K562 (cell line): Measurements from ENCODE around the gene USP27X. TPM values are rescaled to one million over a fixed set of nuclear protein-coding genes. Genes with fewer than 3 reads are reported as not detected.

ENCODE experiments used
- ATAC-seq: fragments of 200-7000 bp; cut with Tn5 transposase; 3 replicates; pipeline ENCODE4 v1.9.1; 2020; ENCODE audit warnings: moderate library complexity
- BruUV-seq: library from RNA; stranded (reverse); fragments of 400-500 nt; replicated peaks from 2 replicates; lab custom pipeline; 2021; lab: Mats Ljungman, UMichigan
- CTCF ChIA-PET: fragments of 300-600 bp; formaldehyde crosslinking; extraction: SDS; loops from one replicate; lab custom pipeline; 2021; ENCODE audit warnings: low intra/inter-chr PET ratio; lab: Yijun Ruan, JAX
- POLR2A ChIA-PET: fragments of 300-600, 350-650 bp; sonication (Branson Sonifier 250); formaldehyde crosslinking; extraction: SDS; loops from one replicate; lab custom pipeline; 2021; ENCODE audit warnings: antibody characterized with exemption, inconsistent platforms; lab: Yijun Ruan, JAX
- DNase-seq, 4 experiments: peaks; one replicate each; pipeline versions ENCODE4 v3.0.0 to v3.0.0-alpha.2; 2011 to 2018; ENCODE audit warnings: low spot score in 3 of 4, mixed read lengths in 3 of 4; ENCODE audit errors: extremely low read depth in 1 of 4
- FAIRE-seq: peaks from 2 replicates; lab custom pipeline; 2011; peaks lifted over from hg19 to GRCh38; lab: Jason Lieb, UNC
- H2AFZ ChIP-seq: 2 replicates; pipeline ENCODE4 v1.6.0; 2011; ENCODE audit warnings: low read depth, low read length, control low read depth, inconsistent platforms
- H3K27ac ChIP-seq: fragments of 200-600 bp; 3 replicates; pipeline ENCODE4 v1.8.0; 2011; ENCODE audit warnings: low read depth, mild to moderate bottlenecking, control low read depth, inconsistent platforms, low read length, moderate library complexity, mixed read lengths; ENCODE audit errors: extremely low read depth
- H3K27me3 ChIP-seq, 2 experiments: fragments of 300-600 bp in 1 of 2; 2 replicates in 1 of 2; 3 replicates in 1 of 2; pipeline versions ENCODE4 v1.6.0 to v1.8.0; 2011; ENCODE audit warnings: inconsistent platforms in 2 of 2, low read length in 2 of 2, mild to moderate bottlenecking in 1 of 2, mixed read lengths in 1 of 2, moderate library complexity in 1 of 2; ENCODE audit not compliant: control insufficient read depth in 2 of 2, insufficient read depth in 2 of 2
- H3K36me3 ChIP-seq: fragments of 300-600 bp; 3 replicates; pipeline ENCODE4 v1.8.0; 2011; ENCODE audit warnings: mild to moderate bottlenecking, low read length, inconsistent platforms; ENCODE audit not compliant: control insufficient read depth, insufficient read depth
- H3K4me1 ChIP-seq, 2 experiments: fragments of 200-600 bp in 1 of 2; replicated peaks in 1 of 2; 2 replicates in 1 of 2; 3 replicates in 1 of 2; pipeline versions ENCODE4 v1.5.1 to v1.8.0; 2011; ENCODE audit warnings: inconsistent platforms in 2 of 2, low read length in 2 of 2, mild to moderate bottlenecking in 1 of 2, mixed read lengths in 1 of 2, moderate library complexity in 1 of 2; ENCODE audit not compliant: control insufficient read depth in 2 of 2, insufficient read depth in 2 of 2
- H3K4me2 ChIP-seq: 2 replicates; pipeline ENCODE4 v1.6.1; 2011; ENCODE audit warnings: low read length, control low read depth, inconsistent platforms, mixed read lengths; ENCODE audit not compliant: insufficient read depth
- H3K4me3 ChIP-seq: fragments of 200-600 bp; sonication (generic), shearing (Covaris generic); 2 replicates; pipeline ENCODE4 v1.5.1; 2016; ENCODE audit warnings: control low read depth, inconsistent platforms
- H3K79me2 ChIP-seq: fragments of 200-600 bp; 3 replicates; pipeline ENCODE4 v1.8.0; 2011; ENCODE audit warnings: low read length, inconsistent platforms; ENCODE audit not compliant: control insufficient read depth, insufficient read depth
- H3K9ac ChIP-seq, 2 experiments: 2 replicates each; pipeline versions ENCODE4 v1.6.0 to v1.6.1; 2011; ENCODE audit warnings: low read depth in 2 of 2, low read length in 2 of 2, control low read depth in 1 of 2, inconsistent platforms in 1 of 2, mild to moderate bottlenecking in 1 of 2, mixed read lengths in 1 of 2; ENCODE audit not compliant: insufficient read depth in 1 of 2
- H3K9me1 ChIP-seq: one replicate; pipeline ENCODE4 v1.6.0; 2011; ENCODE audit warnings: inconsistent platforms, mild to moderate bottlenecking, low read length, moderate library complexity; ENCODE audit not compliant: control insufficient read depth, insufficient read depth
- H3K9me3 ChIP-seq: replicated peaks from 2 replicates; pipeline ENCODE4 v1.5.1; 2011; ENCODE audit warnings: low read depth, low read length, inconsistent platforms; ENCODE audit not compliant: control insufficient read depth, insufficient read depth
- H4K20me1 ChIP-seq: replicated peaks from 2 replicates; pipeline ENCODE4 v1.6.1; 2011; ENCODE audit warnings: low read length, inconsistent platforms, mixed read lengths; ENCODE audit not compliant: control insufficient read depth, insufficient read depth
- GABPB1 ChIP-seq: sonication (generic); formaldehyde crosslinking; IDR thresholded peaks from 2 replicates; pipeline ENCODE4 v1.8.0; 2022; ENCODE audit warnings: mild to moderate bottlenecking, missing genetic modification reagents
- GATAD2B ChIP-seq: fragments of 450-650 bp; IDR thresholded peaks from 2 replicates; pipeline ENCODE4 v1.6.1; 2017; ENCODE audit warnings: mild to moderate bottlenecking, borderline replicate concordance
- KDM4B ChIP-seq, 2 experiments: fragments of 450-650 bp in 1 of 2; sonication (generic) in 1 of 2; IDR thresholded peaks; 2 replicates each; pipeline ENCODE4 v1.6.1; 2016 to 2017; ENCODE audit warnings: borderline replicate concordance in 2 of 2, antibody characterized with exemption in 1 of 2, low read depth in 1 of 2, mild to moderate bottlenecking in 1 of 2
- KLF1 ChIP-seq: fragments of 450-650 bp; IDR thresholded peaks from 2 replicates; pipeline ENCODE4 v1.6.1; 2016; ENCODE audit warnings: missing genetic modification characterization, missing compliant biosample characterization
- NCOA2 ChIP-seq, 2 experiments: fragments of 450-650 bp; IDR thresholded peaks; 2 replicates each; pipeline ENCODE4 v1.6.1; 2018; ENCODE audit warnings: mild to moderate bottlenecking in 2 of 2, moderate library complexity in 1 of 2; ENCODE audit not compliant: partially characterized antibody in 2 of 2
- POU5F1 ChIP-seq: fragments of 150-350 bp; IDR thresholded peaks from 2 replicates; pipeline ENCODE4 v1.6.1; 2014; ENCODE audit warnings: borderline replicate concordance, low read length, low read depth, mild to moderate bottlenecking; ENCODE audit not compliant: partially characterized antibody
- U2AF1 ChIP-seq: fragments of 200-400 bp; formaldehyde crosslinking; optimal IDR thresholded peaks from 2 replicates; pipeline ENCODE3; 2017; ENCODE audit warnings: mild to moderate bottlenecking, low read depth, low read length, moderate library complexity
- ZNF830 ChIP-seq: fragments of 250-450 bp; sonication (Bioruptor Pico); IDR thresholded peaks from 2 replicates; pipeline ENCODE4 v1.5.0; 2021; ENCODE audit warnings: mild to moderate bottlenecking
- WGBS: fragments of 100-300 bp; shearing (Covaris generic); methylation state at CpG from one replicate; pipeline ENCODE4 v1.1.6; 2016; ENCODE audit warnings: low coverage, mixed read lengths; ENCODE audit not compliant: insufficient coverage; ENCODE audit errors: missing lambda C conversion rate; 5-methylcytosine and 5-hydroxymethylcytosine counted together
- in situ Hi-C: fragments of 300-500 bp; cut with MboI; formaldehyde crosslinking; loops from 4 replicates; pipeline ENCODE4 v1.15.0; 2018; ENCODE audit warnings: inconsistent platforms, mixed read lengths
- intact Hi-C: fragments of 100-400 bp; cut with micrococcal nuclease; formaldehyde crosslinking; loops from 2 replicates; pipeline ENCODE4 v1.14.2; 2022
- polyA plus RNA-seq, 8 experiments: library from polyadenylated mRNA; depleted of rRNA in 4 of 8; stranded (reverse) in 5 of 8; unstranded in 3 of 8; fragments of >200 nt; fragmentation: Nextera tagmentation in 2 of 8; fragmentation: Illumina TruSeq in 1 of 8; extraction: Ambion mirVana in 2 of 8; extraction: Trizol in 1 of 8; gene quantifications; 2 replicates each; pipeline versions ENCODE4 v1.2.1 to v1.2.3, GENCODE V29; 2011 to 2014; ENCODE audit warnings: inconsistent platforms in 1 of 8, missing spikeins in 1 of 8
- total RNA-seq, 7 experiments: library from RNA; depleted of rRNA in 6 of 7; stranded (reverse); fragments of >200 nt in 6 of 7; fragmentation: Illumina TruSeq in 2 of 7; extraction: Trizol in 2 of 7; gene quantifications; 2 replicates each; pipeline versions ENCODE4 v1.2.1 to v1.2.3, GENCODE V29; 2011 to 2021; ENCODE audit warnings: low replicate concordance in 1 of 7
- TF ChIP-seq, protein P1 (sequence below): IDR thresholded peaks from 2 replicates; pipeline ENCODE4 v1.6.1; 2012; ENCODE audit warnings: low read depth, low read length, improper control_type of control experiment, borderline replicate concordance

Gene USP27X
- total and polyA plus RNA-seq, 9 of the 15 experiments (the other 6 are each of a cell fraction or from before 2014, with no cell fraction given), result 0.15 to 4.7 (median 1.6) TPM

DNA sequence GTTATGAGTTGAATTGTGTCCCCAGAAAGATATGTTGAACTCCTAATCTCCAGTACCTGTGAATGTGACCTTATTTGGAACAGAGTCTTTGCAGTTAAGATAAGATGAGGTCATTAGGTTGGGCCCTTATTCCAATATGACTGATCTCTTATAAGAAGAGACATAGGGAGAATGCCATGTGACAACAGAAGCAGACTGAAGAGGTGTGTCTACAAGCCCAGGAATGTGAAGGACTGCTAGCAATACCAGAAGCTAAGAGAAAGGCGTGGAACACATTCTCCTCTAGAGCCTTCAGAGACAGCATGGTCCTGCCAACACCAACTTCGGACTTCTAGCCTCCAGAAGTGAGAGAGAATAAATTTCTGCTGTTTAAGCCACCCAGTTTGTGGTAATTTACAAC lies 22.5 kb upstream of the USP27X start:
- ATAC-seq, result no peak
- Histone ChIP-seq H3K4me3 (no peak overlapping the region), H2AFZ (peak overlapping the region; percentile 63), H3K36me3 (no peaks in the 10 kb centered on the region), H3K9me1 (no peaks in the 10 kb centered on the region), H3K9me3 (no peaks in the 10 kb centered on the region), H3K9ac (no peak overlapping the region), H3K79me2 (no peaks in the 10 kb centered on the region), H4K20me1 (no peaks in the 10 kb centered on the region), H3K4me1 (peaks cover 0 to 15% of the 10 kb centered on the region in 2 experiments; a peak in 2 of 5 replicates), H3K27ac (no peak overlapping the region), H3K4me2 (no peak overlapping the region), H3K27me3 (no peaks in the 10 kb centered on the region)
- no peak for DNase-seq
- in situ Hi-C loops (no loop called here), intact Hi-C loops (no loop called here)
- ChIA-PET CTCF (no interaction called here), POLR2A (interaction anchor here (0.6 kb wide), 1 partner anchor 1146 kb away, joined by 3 read pairs; no protein-coding TSS in a partner anchor)
- no peak for FAIRE-seq
- BruUV-seq, result no TSS peak
- 21% methylated on average over 2 of the region's 2 CpGs for WGBS
- TF ChIP-seq NCOA2 (IDR thresholded peaks at IDR 0.05; ENCODE audit: partially characterized antibody in 2 of 2) (no peak), U2AF1 (no peak), KLF1 (tag) (no peak), POU5F1 (no peak), GABPB1 (CRISPR knock-in tag) (no peak), ZNF830 (CRISPR knock-in tag) (no peak), KDM4B (IDR thresholded peaks at IDR 0.05; ENCODE audit: borderline replicate concordance in 2 of 2, low read depth in 1 of 2) (no peak), GATAD2B (no peak)
- TF ChIP-seq, protein P1, sequence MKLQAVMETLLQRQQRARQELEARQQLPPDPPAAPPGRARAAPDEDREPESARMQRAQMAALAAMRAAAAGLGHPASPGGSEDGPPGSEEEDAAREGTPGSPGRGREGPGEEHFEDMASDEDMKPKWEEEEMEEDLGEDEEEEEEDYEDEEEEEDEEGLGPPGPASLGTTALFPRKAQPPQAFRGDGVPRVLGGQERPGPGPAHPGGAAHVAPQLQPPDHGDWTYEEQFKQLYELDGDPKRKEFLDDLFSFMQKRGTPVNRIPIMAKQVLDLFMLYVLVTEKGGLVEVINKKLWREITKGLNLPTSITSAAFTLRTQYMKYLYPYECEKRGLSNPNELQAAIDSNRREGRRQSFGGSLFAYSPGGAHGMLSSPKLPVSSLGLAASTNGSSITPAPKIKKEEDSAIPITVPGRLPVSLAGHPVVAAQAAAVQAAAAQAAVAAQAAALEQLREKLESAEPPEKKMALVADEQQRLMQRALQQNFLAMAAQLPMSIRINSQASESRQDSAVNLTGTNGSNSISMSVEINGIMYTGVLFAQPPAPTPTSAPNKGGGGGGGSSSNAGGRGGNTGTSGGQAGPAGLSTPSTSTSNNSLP, result no peak
